Neural cell (in vitro differentiated cells): Measurements from ENCODE around the gene SLC25A4. TPM values are rescaled to one million over a fixed set of nuclear protein-coding genes. Genes with fewer than 3 reads are reported as not detected.

Experiments
- H2AFZ ChIP-seq: fragments of 200-600, 300-800 bp; sonication (generic), shearing (Covaris generic); 2 replicates; pipeline ENCODE4 v1.6.0; 2014; ENCODE audit warnings: low read depth, mild to moderate bottlenecking, antibody characterized with exemption, low read length, moderate library complexity
- H3F3A ChIP-seq: fragments of 200-600 bp; shearing (Covaris generic); 2 replicates; pipeline ENCODE4 v1.6.1; 2016; ENCODE audit warnings: mild to moderate bottlenecking, moderate library complexity, mixed read lengths, antibody characterized with exemption, low read length; ENCODE audit not compliant: insufficient read depth, poor library complexity, severe bottlenecking
- H3K27ac ChIP-seq: fragments of 200-600, 300-800 bp; sonication (generic), shearing (Covaris generic); 2 replicates; pipeline ENCODE4 v1.5.1; 2014; ENCODE audit warnings: mild to moderate bottlenecking, low read length, moderate library complexity
- H3K27me3 ChIP-seq: fragments of 300-800, 200-600 bp; sonication (generic), shearing (Covaris generic); 2 replicates; pipeline ENCODE4 v1.6.0; 2014; ENCODE audit warnings: mild to moderate bottlenecking, low read depth, low read length, moderate library complexity; ENCODE audit not compliant: insufficient read depth
- H3K36me3 ChIP-seq: fragments of 300-800, 200-600 bp; sonication (generic), shearing (Covaris generic); 2 replicates; pipeline ENCODE4 v1.5.1; 2014; ENCODE audit warnings: mild to moderate bottlenecking, antibody characterized with exemption, low read length, moderate library complexity; ENCODE audit not compliant: insufficient read depth
- H3K4me2 ChIP-seq: fragments of 300-800, 200-600 bp; sonication (generic), shearing (Covaris generic); 2 replicates; pipeline ENCODE4 v1.6.0; 2014; ENCODE audit warnings: mild to moderate bottlenecking, low read length
- H3K4me3 ChIP-seq: fragments of 300-800, 200-600 bp; sonication (generic), shearing (Covaris generic); 2 replicates; pipeline ENCODE4 v1.5.1; 2014; ENCODE audit warnings: mild to moderate bottlenecking, low read length, moderate library complexity
- H3K79me2 ChIP-seq: fragments of 200-600 bp; shearing (Covaris generic); replicated peaks from 2 replicates; pipeline ENCODE4 v1.6.0; 2014; ENCODE audit warnings: mild to moderate bottlenecking, low read length, moderate library complexity; ENCODE audit not compliant: insufficient read depth
- H3K9ac ChIP-seq: fragments of 300-800, 200-600 bp; sonication (generic), shearing (Covaris generic); 2 replicates; pipeline ENCODE4 v1.6.1; 2016; ENCODE audit warnings: mild to moderate bottlenecking, low read length, mixed read lengths
- H3K9me2 ChIP-seq: fragments of 200-600 bp; shearing (Covaris generic); 2 replicates; pipeline ENCODE4 v1.6.1; 2016; ENCODE audit warnings: mild to moderate bottlenecking, low read length, mixed read lengths; ENCODE audit not compliant: insufficient read depth
- H3K9me3 ChIP-seq: fragments of 200-600, 300-800 bp; sonication (generic), shearing (Covaris generic); 2 replicates; pipeline ENCODE4 v1.6.1; 2016; ENCODE audit warnings: mild to moderate bottlenecking, mixed run types, low read length, moderate library complexity, mixed read lengths
- H4K20me1 ChIP-seq: fragments of 200-600 bp; shearing (Covaris generic); 2 replicates; pipeline ENCODE4 v1.6.1; 2016; ENCODE audit warnings: mild to moderate bottlenecking, mixed run types; ENCODE audit not compliant: insufficient read depth
- EP300 ChIP-seq: fragments of 450-650 bp; conservative IDR thresholded peaks from 2 replicates; pipeline ENCODE4 v1.6.1; 2014; ENCODE audit warnings: antibody characterized with exemption, mild to moderate bottlenecking, moderate library complexity; ENCODE audit not compliant: poor library complexity, severe bottlenecking
- EZH2 ChIP-seq: fragments of 200-600, 300-800 bp; shearing (Covaris generic), sonication (generic); IDR thresholded peaks from 2 replicates; pipeline ENCODE4 v1.6.1; 2014; ENCODE audit warnings: antibody characterized with exemption, low read length, borderline replicate concordance, mild to moderate bottlenecking; ENCODE audit not compliant: insufficient read depth, poor library complexity, severe bottlenecking
- MXI1 ChIP-seq: fragments of 450-650 bp; conservative IDR thresholded peaks from 2 replicates; pipeline ENCODE4 v1.6.1; 2014; ENCODE audit warnings: antibody characterized with exemption, mild to moderate bottlenecking; ENCODE audit not compliant: poor library complexity, severe bottlenecking
- POLR2AphosphoS5 ChIP-seq: IDR thresholded peaks from 2 replicates; pipeline ENCODE4 v1.6.1; 2012
- RAD21 ChIP-seq: fragments of 450-650 bp; conservative IDR thresholded peaks from 2 replicates; pipeline ENCODE4 v1.6.1; 2014; ENCODE audit warnings: antibody characterized with exemption, mild to moderate bottlenecking, moderate library complexity
- SMC3 ChIP-seq: fragments of 450-650 bp; conservative IDR thresholded peaks from 2 replicates; pipeline ENCODE4 v1.6.1; 2014; ENCODE audit warnings: antibody characterized with exemption, mild to moderate bottlenecking, moderate library complexity; ENCODE audit not compliant: poor library complexity
- TAF1 ChIP-seq: IDR thresholded peaks from 2 replicates; pipeline ENCODE4 v1.6.1; 2012; ENCODE audit warnings: low read depth
- polyA plus RNA-seq: library from polyadenylated mRNA; depleted of rRNA; stranded (reverse); fragments of >200 nt; gene quantifications from 2 replicates; pipeline ENCODE4 v1.2.3, GENCODE V29; 2014
- TF ChIP-seq, protein P1 (sequence below): fragments of 450-650 bp; IDR thresholded peaks from 2 replicates; pipeline ENCODE4 v1.5.1; 2014; ENCODE audit warnings: antibody characterized with exemption, mild to moderate bottlenecking, moderate library complexity; ENCODE audit not compliant: poor library complexity, severe bottlenecking
- TF ChIP-seq, protein P2 (sequence below): IDR thresholded peaks from 2 replicates; pipeline ENCODE4 v1.6.1; 2012; ENCODE audit warnings: borderline replicate concordance

The SLC25A4 gene
- polyA plus RNA-seq, 1 donor from 2014 or later, result 140 TPM

DNA sequence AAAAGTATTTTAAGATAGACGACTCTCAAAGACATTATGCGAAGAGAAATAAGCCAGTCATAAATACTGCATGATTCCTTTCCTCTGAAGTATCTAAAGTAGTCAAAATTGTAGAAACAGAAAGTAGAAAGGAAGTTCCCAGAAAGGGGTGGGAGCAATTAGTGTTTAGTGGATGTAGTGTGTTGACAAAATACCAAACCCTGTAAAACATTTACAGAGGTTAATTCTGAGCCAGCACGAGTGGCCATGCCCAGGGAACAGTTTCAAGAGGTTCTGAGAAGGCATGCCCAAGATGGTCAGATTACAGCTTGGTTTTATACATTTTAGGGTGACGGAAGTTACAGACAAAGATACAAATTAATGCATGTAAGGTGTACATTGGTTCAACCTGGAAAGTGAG, 34.4 kb upstream of the SLC25A4 start:
- no peaks in the 10 kb centered on the region for H3K27me3 ChIP-seq
- no peaks in the 10 kb centered on the region for H3K79me2 ChIP-seq
- H3F3A ChIP-seq, result no peaks in the 10 kb centered on the region
- H4K20me1 ChIP-seq, result no peaks in the 10 kb centered on the region
- H3K9me3 ChIP-seq, result no peaks in the 10 kb centered on the region
- H3K36me3 ChIP-seq, result no peaks in the 10 kb centered on the region
- no peak overlapping the region for H2AFZ ChIP-seq
- H3K4me2 ChIP-seq, result no peak overlapping the region
- H3K9me2 ChIP-seq, result no peaks in the 10 kb centered on the region
- H3K27ac ChIP-seq, result no peak overlapping the region
- TF ChIP-seq MXI1 (no peak), TAF1 (no peak), POLR2AphosphoS5 (no peak), RAD21 (no peak)
- TF ChIP-seq, protein P1, sequence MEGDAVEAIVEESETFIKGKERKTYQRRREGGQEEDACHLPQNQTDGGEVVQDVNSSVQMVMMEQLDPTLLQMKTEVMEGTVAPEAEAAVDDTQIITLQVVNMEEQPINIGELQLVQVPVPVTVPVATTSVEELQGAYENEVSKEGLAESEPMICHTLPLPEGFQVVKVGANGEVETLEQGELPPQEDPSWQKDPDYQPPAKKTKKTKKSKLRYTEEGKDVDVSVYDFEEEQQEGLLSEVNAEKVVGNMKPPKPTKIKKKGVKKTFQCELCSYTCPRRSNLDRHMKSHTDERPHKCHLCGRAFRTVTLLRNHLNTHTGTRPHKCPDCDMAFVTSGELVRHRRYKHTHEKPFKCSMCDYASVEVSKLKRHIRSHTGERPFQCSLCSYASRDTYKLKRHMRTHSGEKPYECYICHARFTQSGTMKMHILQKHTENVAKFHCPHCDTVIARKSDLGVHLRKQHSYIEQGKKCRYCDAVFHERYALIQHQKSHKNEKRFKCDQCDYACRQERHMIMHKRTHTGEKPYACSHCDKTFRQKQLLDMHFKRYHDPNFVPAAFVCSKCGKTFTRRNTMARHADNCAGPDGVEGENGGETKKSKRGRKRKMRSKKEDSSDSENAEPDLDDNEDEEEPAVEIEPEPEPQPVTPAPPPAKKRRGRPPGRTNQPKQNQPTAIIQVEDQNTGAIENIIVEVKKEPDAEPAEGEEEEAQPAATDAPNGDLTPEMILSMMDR, result no peak
- no peak overlapping the region for H3K9ac ChIP-seq
- no peak overlapping the region for H3K4me3 ChIP-seq

- no peaks in the 10 kb centered on the region for H4K20me1 ChIP-seq
- H3K9me3 ChIP-seq, result no peaks in the 10 kb centered on the region
- no peak overlapping the region for H3K4me3 ChIP-seq
- no peaks in the 10 kb centered on the region for H3F3A ChIP-seq
- no peak overlapping the region for H3K27ac ChIP-seq
- no peaks in the 10 kb centered on the region for H3K36me3 ChIP-seq
- no peaks in the 10 kb centered on the region for H3K79me2 ChIP-seq
- no peak for TF ChIP-seq POLR2AphosphoS5
- no peak for TF ChIP-seq SMC3
- TF ChIP-seq, protein P1, result no peak
- no peak for TF ChIP-seq MXI1
- no peak for TF ChIP-seq EZH2
- no peak for TF ChIP-seq EP300
- TF ChIP-seq RAD21, result no peak
- no peak for TF ChIP-seq TAF1
- TF ChIP-seq, protein P2, sequence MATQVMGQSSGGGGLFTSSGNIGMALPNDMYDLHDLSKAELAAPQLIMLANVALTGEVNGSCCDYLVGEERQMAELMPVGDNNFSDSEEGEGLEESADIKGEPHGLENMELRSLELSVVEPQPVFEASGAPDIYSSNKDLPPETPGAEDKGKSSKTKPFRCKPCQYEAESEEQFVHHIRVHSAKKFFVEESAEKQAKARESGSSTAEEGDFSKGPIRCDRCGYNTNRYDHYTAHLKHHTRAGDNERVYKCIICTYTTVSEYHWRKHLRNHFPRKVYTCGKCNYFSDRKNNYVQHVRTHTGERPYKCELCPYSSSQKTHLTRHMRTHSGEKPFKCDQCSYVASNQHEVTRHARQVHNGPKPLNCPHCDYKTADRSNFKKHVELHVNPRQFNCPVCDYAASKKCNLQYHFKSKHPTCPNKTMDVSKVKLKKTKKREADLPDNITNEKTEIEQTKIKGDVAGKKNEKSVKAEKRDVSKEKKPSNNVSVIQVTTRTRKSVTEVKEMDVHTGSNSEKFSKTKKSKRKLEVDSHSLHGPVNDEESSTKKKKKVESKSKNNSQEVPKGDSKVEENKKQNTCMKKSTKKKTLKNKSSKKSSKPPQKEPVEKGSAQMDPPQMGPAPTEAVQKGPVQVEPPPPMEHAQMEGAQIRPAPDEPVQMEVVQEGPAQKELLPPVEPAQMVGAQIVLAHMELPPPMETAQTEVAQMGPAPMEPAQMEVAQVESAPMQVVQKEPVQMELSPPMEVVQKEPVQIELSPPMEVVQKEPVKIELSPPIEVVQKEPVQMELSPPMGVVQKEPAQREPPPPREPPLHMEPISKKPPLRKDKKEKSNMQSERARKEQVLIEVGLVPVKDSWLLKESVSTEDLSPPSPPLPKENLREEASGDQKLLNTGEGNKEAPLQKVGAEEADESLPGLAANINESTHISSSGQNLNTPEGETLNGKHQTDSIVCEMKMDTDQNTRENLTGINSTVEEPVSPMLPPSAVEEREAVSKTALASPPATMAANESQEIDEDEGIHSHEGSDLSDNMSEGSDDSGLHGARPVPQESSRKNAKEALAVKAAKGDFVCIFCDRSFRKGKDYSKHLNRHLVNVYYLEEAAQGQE, result no peak
- H3K27me3 ChIP-seq, result no peaks in the 10 kb centered on the region
- no peak overlapping the region for H3K4me2 ChIP-seq
- no peaks in the 10 kb centered on the region for H3K9me2 ChIP-seq
- H2AFZ ChIP-seq, result no peak overlapping the region
- no peak overlapping the region for H3K9ac ChIP-seq
Observed at GRCh38 chr4:185109736-185110135, 33.3 kb upstream of the SLC25A4 start.
